Peyer's patch (tissue), 4 donors: ENCODE data around the gene CLK2.

ENCODE experiments used
- POLR2A ChIP-seq, 2 donors: fragments of 450-650 bp; IDR thresholded peaks; one replicate each; pipeline ENCODE4 v1.5.1; 2017; ENCODE audit warnings: antibody characterized with exemption in 2 of 2, mild to moderate bottlenecking in 2 of 2, moderate library complexity in 2 of 2
- TF ChIP-seq, protein P1 (sequence below), 6 experiments: fragments of 450-650 bp in 4 of 6; fragments of 200-600 bp in 2 of 6; sonication (generic) in 1 of 6; IDR thresholded peaks; one replicate each; pipeline ENCODE4 v1.5.1; 2017 to 2019; ENCODE audit warnings: antibody characterized with exemption in 6 of 6, mild to moderate bottlenecking in 3 of 6, moderate library complexity in 1 of 6

GRCh38 chr1:155236451-155236850 lies 36.9 kb downstream of the CLK2 start:
- TF ChIP-seq, protein P1, sequence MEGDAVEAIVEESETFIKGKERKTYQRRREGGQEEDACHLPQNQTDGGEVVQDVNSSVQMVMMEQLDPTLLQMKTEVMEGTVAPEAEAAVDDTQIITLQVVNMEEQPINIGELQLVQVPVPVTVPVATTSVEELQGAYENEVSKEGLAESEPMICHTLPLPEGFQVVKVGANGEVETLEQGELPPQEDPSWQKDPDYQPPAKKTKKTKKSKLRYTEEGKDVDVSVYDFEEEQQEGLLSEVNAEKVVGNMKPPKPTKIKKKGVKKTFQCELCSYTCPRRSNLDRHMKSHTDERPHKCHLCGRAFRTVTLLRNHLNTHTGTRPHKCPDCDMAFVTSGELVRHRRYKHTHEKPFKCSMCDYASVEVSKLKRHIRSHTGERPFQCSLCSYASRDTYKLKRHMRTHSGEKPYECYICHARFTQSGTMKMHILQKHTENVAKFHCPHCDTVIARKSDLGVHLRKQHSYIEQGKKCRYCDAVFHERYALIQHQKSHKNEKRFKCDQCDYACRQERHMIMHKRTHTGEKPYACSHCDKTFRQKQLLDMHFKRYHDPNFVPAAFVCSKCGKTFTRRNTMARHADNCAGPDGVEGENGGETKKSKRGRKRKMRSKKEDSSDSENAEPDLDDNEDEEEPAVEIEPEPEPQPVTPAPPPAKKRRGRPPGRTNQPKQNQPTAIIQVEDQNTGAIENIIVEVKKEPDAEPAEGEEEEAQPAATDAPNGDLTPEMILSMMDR (IDR thresholded peaks at IDR 0.05), result no peak
- TF ChIP-seq POLR2A (IDR thresholded peaks at IDR 0.05), result no peak
